ENCODE results near the gene HERC2.
"Not testable (repeated sequence)": the region's sequence is repeated elsewhere in the genome, so short reads cannot be mapped to it uniquely, and the experiment has no call there.

- not testable (repeated sequence) for TF ChIP-seq CTCF (IDR thresholded peaks at IDR 0.05; ENCODE audit: low read length); EZH2 (IDR thresholded peaks at IDR 0.05; ENCODE audit: borderline replicate concordance, low read length)
Measured at GRCh38 chr15:28297434-28297833, 24.5 kb downstream of the HERC2 start.

Data from OCI-LY1 (cell line).